HCT116 (cell line): ENCODE data around the gene FAM228B. TPM values are rescaled to one million over a fixed set of nuclear protein-coding genes. Genes with fewer than 3 reads are reported as not detected.

Experiments used
- ATAC-seq: fragments of 200-7000 bp; cut with Tn5 transposase; 2 replicates; pipeline ENCODE4 v1.9.1; 2020; ENCODE audit warnings: mild to moderate bottlenecking, moderate library complexity
- BruUV-seq: library from RNA; stranded (reverse); fragments of 400-500 nt; replicated peaks from 2 replicates; lab custom pipeline; 2021; lab: Mats Ljungman, UMichigan
- CTCF ChIA-PET: fragments of 300-600 bp; sonication (Branson Sonifier 250); formaldehyde crosslinking; loops from one replicate; lab custom pipeline; 2021; ENCODE audit warnings: antibody characterized with exemption; lab: Charles Lee
- POLR2A ChIA-PET: fragments of 300-600, 350-600 bp; sonication (Branson Sonifier 250); formaldehyde crosslinking; loops from one replicate; lab custom pipeline; 2021; ENCODE audit warnings: antibody characterized with exemption; lab: Charles Lee
- RAD21 ChIA-PET, 2 experiments: fragments of 300-600 bp; sonication (Branson Sonifier 250); formaldehyde crosslinking; loops; one replicate each; lab custom pipeline; 2023; ENCODE audit warnings: low total read pairs in 2 of 2; ENCODE audit not compliant: uncharacterized antibody in 2 of 2, unreplicated experiment in 2 of 2, low non-redundant PET in 1 of 2; lab: Charles Lee
- DNase-seq: peaks from one replicate; pipeline ENCODE4 v3.0.0-alpha.2; 2010; ENCODE audit warnings: low read depth, low spot score
- H2AFZ ChIP-seq: fragments of 200-600 bp; shearing (Covaris generic), sonication (generic); 2 replicates; pipeline ENCODE4 v1.6.1; 2017; ENCODE audit warnings: low read depth, mixed run types, mixed read lengths, antibody characterized with exemption, low read length; ENCODE audit not compliant: poor library complexity, severe bottlenecking
- H3K27ac ChIP-seq: 2 replicates; pipeline ENCODE4 v1.5.1; 2012; ENCODE audit warnings: low read depth, low read length
- H3K27me3 ChIP-seq: fragments of 200-600 bp; sonication (generic); 2 replicates; pipeline ENCODE4 v1.6.1; 2016; ENCODE audit warnings: mixed run types, low read length, mixed read lengths; ENCODE audit not compliant: insufficient read depth
- H3K36me3 ChIP-seq, 2 experiments: fragments of 200-500 bp in 1 of 2; fragments of 200-600 bp in 1 of 2; sonication (Bioruptor generic) in 1 of 2; sonication (generic) in 1 of 2; 2 replicates each; pipeline versions ENCODE4 v1.5.1 to v1.6.1; 2014 to 2016; ENCODE audit warnings: low read length in 2 of 2, inconsistent platforms in 1 of 2, mixed read lengths in 1 of 2, mixed run types in 1 of 2; ENCODE audit not compliant: insufficient read depth in 2 of 2, control insufficient read depth in 1 of 2
- H3K4me1 ChIP-seq, 2 experiments: fragments of 200-600 bp in 1 of 2; sonication (generic) in 1 of 2; 2 replicates each; pipeline versions ENCODE4 v1.5.1 to v1.6.1; 2012 to 2017; ENCODE audit warnings: low read length in 2 of 2, inconsistent platforms in 1 of 2, mild to moderate bottlenecking in 1 of 2, mixed read lengths in 1 of 2, mixed run types in 1 of 2, moderate library complexity in 1 of 2; ENCODE audit not compliant: insufficient read depth in 2 of 2, control insufficient read depth in 1 of 2
- H3K4me2 ChIP-seq: fragments of 200-600 bp; sonication (generic); 2 replicates; pipeline ENCODE4 v1.6.1; 2017; ENCODE audit warnings: mixed run types, low read length, mixed read lengths
- H3K4me3 ChIP-seq, 2 experiments: fragments of 200-600 bp in 1 of 2; sonication (generic) in 1 of 2; replicated peaks in 1 of 2; 2 replicates each; pipeline ENCODE4 v1.5.1; 2011 to 2016; ENCODE audit warnings: low read length in 2 of 2, control low read depth in 1 of 2, low read depth in 1 of 2, mild to moderate bottlenecking in 1 of 2, mixed read lengths in 1 of 2, mixed run types in 1 of 2
- H3K79me2 ChIP-seq: fragments of 200-600 bp; sonication (generic); 2 replicates; pipeline ENCODE4 v1.6.1; 2017; ENCODE audit warnings: mild to moderate bottlenecking, mixed run types, low read length, moderate library complexity, mixed read lengths; ENCODE audit not compliant: insufficient read depth
- H3K9ac ChIP-seq: fragments of 200-600 bp; sonication (generic); 2 replicates; pipeline ENCODE4 v1.6.1; 2016; ENCODE audit warnings: low read length, mixed read lengths
- H3K9me2 ChIP-seq: fragments of 200-600 bp; sonication (generic), shearing (Covaris generic); 2 replicates; pipeline ENCODE4 v1.6.1; 2017; ENCODE audit warnings: mixed run types, mild to moderate bottlenecking, moderate library complexity; ENCODE audit not compliant: insufficient read depth
- H3K9me3 ChIP-seq, 2 experiments: fragments of 200-500 bp in 1 of 2; fragments of 200-600 bp in 1 of 2; sonication (Bioruptor generic) in 1 of 2; sonication (generic) in 1 of 2; 2 replicates each; pipeline ENCODE4 v1.6.1; 2014 to 2017; ENCODE audit warnings: low read length in 2 of 2, mixed read lengths in 2 of 2, inconsistent platforms in 1 of 2, low read depth in 1 of 2, mild to moderate bottlenecking in 1 of 2, mixed run types in 1 of 2, moderate library complexity in 1 of 2; ENCODE audit not compliant: control insufficient read depth in 1 of 2, insufficient read depth in 1 of 2
- H4K20me1 ChIP-seq: fragments of 200-600 bp; sonication (generic), shearing (Covaris generic); 2 replicates; pipeline ENCODE4 v1.6.1; 2017; ENCODE audit warnings: mixed run types, mild to moderate bottlenecking, moderate library complexity; ENCODE audit not compliant: insufficient read depth
- CEBPB ChIP-seq: IDR thresholded peaks from 2 replicates; pipeline ENCODE4 v1.6.1; 2012; ENCODE audit warnings: low read depth
- EGR1 ChIP-seq: IDR thresholded peaks from 2 replicates; pipeline ENCODE4 v1.6.1; 2012; ENCODE audit warnings: low read depth
- EZH2 ChIP-seq: fragments of 200-600 bp; sonication (generic); IDR thresholded peaks from 2 replicates; pipeline ENCODE4 v1.6.1; 2017; ENCODE audit warnings: antibody characterized with exemption, mixed run types
- EZH2phosphoT487 ChIP-seq: fragments of 200-600 bp; IDR thresholded peaks from 2 replicates; pipeline ENCODE4 v1.6.1; 2018; ENCODE audit warnings: antibody characterized with exemption, borderline replicate concordance
- JUND ChIP-seq: IDR thresholded peaks from 2 replicates; pipeline ENCODE4 v1.6.1; 2012
- POLR2A ChIP-seq: IDR thresholded peaks from 2 replicates; pipeline ENCODE4 v1.7.0; 2011; ENCODE audit warnings: borderline replicate concordance; ENCODE audit not compliant: insufficient read depth, insufficient read length; ENCODE audit errors: extremely low read depth
- POLR2AphosphoS5 ChIP-seq: IDR thresholded peaks from 2 replicates; pipeline ENCODE4 v1.6.1; 2011; ENCODE audit warnings: mild to moderate bottlenecking, low read depth, low read length, moderate library complexity
- RAD21 ChIP-seq: IDR thresholded peaks from 2 replicates; pipeline ENCODE4 v1.6.1; 2012; ENCODE audit warnings: low read depth, mild to moderate bottlenecking
- SP1 ChIP-seq: IDR thresholded peaks from 2 replicates; pipeline ENCODE4 v1.6.1; 2012; ENCODE audit warnings: low read depth
- SRF ChIP-seq: IDR thresholded peaks from 2 replicates; pipeline ENCODE4 v1.6.1; 2012; ENCODE audit warnings: low read depth
- TCF7L2 ChIP-seq: IDR thresholded peaks from 2 replicates; pipeline ENCODE4 v1.7.0; 2011; ENCODE audit warnings: borderline replicate concordance, inconsistent platforms; ENCODE audit not compliant: insufficient read depth, insufficient read length; ENCODE audit errors: extremely low read depth
- YY1 ChIP-seq: IDR thresholded peaks from 2 replicates; pipeline ENCODE4 v1.6.1; 2011; ENCODE audit warnings: low read length, low read depth, moderate library complexity, mild to moderate bottlenecking; ENCODE audit not compliant: insufficient replicate concordance; ENCODE audit errors: extremely low read depth
- ZFX ChIP-seq: fragments of 450-650 bp; IDR thresholded peaks from 2 replicates; pipeline ENCODE4 v1.6.1; 2017
- ZNF274 ChIP-seq: fragments of 200-500 bp; sonication (Bioruptor generic); IDR thresholded peaks from 2 replicates; pipeline ENCODE4 v1.6.1; 2014; ENCODE audit warnings: mild to moderate bottlenecking, low read depth, low read length, inconsistent platforms
- intact Hi-C: fragments of 100-400 bp; cut with micrococcal nuclease; formaldehyde crosslinking; loops from 2 replicates; pipeline ENCODE4 v1.10.0; 2022
- total RNA-seq: library from RNA; stranded (reverse); gene quantifications from one replicate; pipeline ENCODE4 v1.2.1, GENCODE V29; 2021; ENCODE audit not compliant: unreplicated experiment
- TF ChIP-seq, protein P1 (sequence below), 3 experiments: fragments of 200-600 bp in 1 of 3; sonication (generic) in 1 of 3; IDR thresholded peaks in 2 of 3; conservative IDR thresholded peaks in 1 of 3; 2 replicates each; pipeline ENCODE4 v1.5.1; 2012 to 2017; ENCODE audit warnings: low read depth in 2 of 3, low read length in 2 of 3, antibody characterized with exemption in 1 of 3, borderline replicate concordance in 1 of 3, control low read depth in 1 of 3, mild to moderate bottlenecking in 1 of 3, mixed read lengths in 1 of 3, mixed run types in 1 of 3, moderate library complexity in 1 of 3; ENCODE audit not compliant: insufficient read depth in 1 of 3
- TF ChIP-seq, protein P2 (sequence below): IDR thresholded peaks from 2 replicates; pipeline ENCODE4 v1.6.1; 2012
- TF ChIP-seq, protein P3 (sequence below): IDR thresholded peaks from 2 replicates; pipeline ENCODE4 v1.6.1; 2011; ENCODE audit warnings: mild to moderate bottlenecking, low read length, moderate library complexity; ENCODE audit not compliant: insufficient replicate concordance; ENCODE audit errors: extremely low read depth
- TF ChIP-seq, protein P4 (sequence below): IDR thresholded peaks from 2 replicates; pipeline ENCODE4 v1.6.1; 2012; ENCODE audit warnings: low read depth
- TF ChIP-seq, protein P5 (sequence below): IDR thresholded peaks from 2 replicates; pipeline ENCODE4 v1.6.1; 2012

The FAM228B gene
- total RNA-seq, 1 experiment from 2014 or later, result 5.6 TPM

DNA sequence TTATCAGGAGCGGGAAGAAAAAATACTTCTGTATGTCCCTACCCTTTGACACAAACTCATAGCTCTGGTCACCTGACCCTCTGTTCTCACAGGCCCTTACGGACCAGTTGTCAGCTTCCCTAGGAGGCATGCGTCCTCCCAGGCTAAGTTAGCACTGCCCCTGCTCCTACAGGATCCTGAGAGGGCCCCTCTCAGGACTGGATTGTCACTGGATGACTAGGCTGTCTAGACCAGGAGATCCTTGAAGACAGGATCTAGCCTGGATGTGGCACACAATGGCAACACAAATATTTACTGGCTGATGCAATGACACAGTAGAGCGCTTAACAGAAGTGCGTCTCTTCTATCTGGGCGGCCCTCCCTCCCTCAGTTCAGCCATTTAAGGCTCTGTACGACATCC, 59.2 kb downstream of the FAM228B start:
- Histone ChIP-seq H3K9ac (no peak overlapping the region), H2AFZ (no peak overlapping the region), H3K36me3 (no peaks in the 10 kb centered on the region), H3K4me3 (no peak overlapping the region), H3K4me1 (no peaks in the 10 kb centered on the region), H3K27me3 (no peaks in the 10 kb centered on the region), H3K27ac (no peak overlapping the region), H3K9me3 (no peaks in the 10 kb centered on the region), H3K4me2 (no peak overlapping the region), H4K20me1 (no peaks in the 10 kb centered on the region), H3K9me2 (no peaks in the 10 kb centered on the region), H3K79me2 (no peaks in the 10 kb centered on the region)
- BruUV-seq, result no TSS peak
- ATAC-seq, result no peak
- ChIA-PET RAD21 (no interaction called here), POLR2A (interaction anchor here (0.6 kb wide), 1 partner anchor 106 kb away, joined by 4 read pairs; no protein-coding TSS in a partner anchor), CTCF (no interaction called here)
- DNase-seq, result no peak
- TF ChIP-seq, protein P1, sequence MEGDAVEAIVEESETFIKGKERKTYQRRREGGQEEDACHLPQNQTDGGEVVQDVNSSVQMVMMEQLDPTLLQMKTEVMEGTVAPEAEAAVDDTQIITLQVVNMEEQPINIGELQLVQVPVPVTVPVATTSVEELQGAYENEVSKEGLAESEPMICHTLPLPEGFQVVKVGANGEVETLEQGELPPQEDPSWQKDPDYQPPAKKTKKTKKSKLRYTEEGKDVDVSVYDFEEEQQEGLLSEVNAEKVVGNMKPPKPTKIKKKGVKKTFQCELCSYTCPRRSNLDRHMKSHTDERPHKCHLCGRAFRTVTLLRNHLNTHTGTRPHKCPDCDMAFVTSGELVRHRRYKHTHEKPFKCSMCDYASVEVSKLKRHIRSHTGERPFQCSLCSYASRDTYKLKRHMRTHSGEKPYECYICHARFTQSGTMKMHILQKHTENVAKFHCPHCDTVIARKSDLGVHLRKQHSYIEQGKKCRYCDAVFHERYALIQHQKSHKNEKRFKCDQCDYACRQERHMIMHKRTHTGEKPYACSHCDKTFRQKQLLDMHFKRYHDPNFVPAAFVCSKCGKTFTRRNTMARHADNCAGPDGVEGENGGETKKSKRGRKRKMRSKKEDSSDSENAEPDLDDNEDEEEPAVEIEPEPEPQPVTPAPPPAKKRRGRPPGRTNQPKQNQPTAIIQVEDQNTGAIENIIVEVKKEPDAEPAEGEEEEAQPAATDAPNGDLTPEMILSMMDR (IDR thresholded peaks at IDR 0.05 in 2 of 3, conservative IDR thresholded peaks at IDR 0.05 in 1 of 3; ENCODE audit: borderline replicate concordance in 1 of 3, insufficient read depth in 1 of 3, low read depth in 2 of 3, low read length in 2 of 3), result no peak
- TF ChIP-seq EGR1, result no peak
- TF ChIP-seq POLR2A, result no peak
- TF ChIP-seq CEBPB, result no peak
- no peak for TF ChIP-seq EZH2
- TF ChIP-seq, protein P2, sequence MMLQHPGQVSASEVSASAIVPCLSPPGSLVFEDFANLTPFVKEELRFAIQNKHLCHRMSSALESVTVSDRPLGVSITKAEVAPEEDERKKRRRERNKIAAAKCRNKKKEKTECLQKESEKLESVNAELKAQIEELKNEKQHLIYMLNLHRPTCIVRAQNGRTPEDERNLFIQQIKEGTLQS, result no peak
- no peak for TF ChIP-seq YY1
- TF ChIP-seq, protein P3, sequence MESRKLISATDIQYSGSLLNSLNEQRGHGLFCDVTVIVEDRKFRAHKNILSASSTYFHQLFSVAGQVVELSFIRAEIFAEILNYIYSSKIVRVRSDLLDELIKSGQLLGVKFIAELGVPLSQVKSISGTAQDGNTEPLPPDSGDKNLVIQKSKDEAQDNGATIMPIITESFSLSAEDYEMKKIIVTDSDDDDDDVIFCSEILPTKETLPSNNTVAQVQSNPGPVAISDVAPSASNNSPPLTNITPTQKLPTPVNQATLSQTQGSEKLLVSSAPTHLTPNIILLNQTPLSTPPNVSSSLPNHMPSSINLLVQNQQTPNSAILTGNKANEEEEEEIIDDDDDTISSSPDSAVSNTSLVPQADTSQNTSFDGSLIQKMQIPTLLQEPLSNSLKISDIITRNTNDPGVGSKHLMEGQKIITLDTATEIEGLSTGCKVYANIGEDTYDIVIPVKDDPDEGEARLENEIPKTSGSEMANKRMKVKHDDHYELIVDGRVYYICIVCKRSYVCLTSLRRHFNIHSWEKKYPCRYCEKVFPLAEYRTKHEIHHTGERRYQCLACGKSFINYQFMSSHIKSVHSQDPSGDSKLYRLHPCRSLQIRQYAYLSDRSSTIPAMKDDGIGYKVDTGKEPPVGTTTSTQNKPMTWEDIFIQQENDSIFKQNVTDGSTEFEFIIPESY, result no peak
- no peak for TF ChIP-seq JUND
- TF ChIP-seq, protein P4, sequence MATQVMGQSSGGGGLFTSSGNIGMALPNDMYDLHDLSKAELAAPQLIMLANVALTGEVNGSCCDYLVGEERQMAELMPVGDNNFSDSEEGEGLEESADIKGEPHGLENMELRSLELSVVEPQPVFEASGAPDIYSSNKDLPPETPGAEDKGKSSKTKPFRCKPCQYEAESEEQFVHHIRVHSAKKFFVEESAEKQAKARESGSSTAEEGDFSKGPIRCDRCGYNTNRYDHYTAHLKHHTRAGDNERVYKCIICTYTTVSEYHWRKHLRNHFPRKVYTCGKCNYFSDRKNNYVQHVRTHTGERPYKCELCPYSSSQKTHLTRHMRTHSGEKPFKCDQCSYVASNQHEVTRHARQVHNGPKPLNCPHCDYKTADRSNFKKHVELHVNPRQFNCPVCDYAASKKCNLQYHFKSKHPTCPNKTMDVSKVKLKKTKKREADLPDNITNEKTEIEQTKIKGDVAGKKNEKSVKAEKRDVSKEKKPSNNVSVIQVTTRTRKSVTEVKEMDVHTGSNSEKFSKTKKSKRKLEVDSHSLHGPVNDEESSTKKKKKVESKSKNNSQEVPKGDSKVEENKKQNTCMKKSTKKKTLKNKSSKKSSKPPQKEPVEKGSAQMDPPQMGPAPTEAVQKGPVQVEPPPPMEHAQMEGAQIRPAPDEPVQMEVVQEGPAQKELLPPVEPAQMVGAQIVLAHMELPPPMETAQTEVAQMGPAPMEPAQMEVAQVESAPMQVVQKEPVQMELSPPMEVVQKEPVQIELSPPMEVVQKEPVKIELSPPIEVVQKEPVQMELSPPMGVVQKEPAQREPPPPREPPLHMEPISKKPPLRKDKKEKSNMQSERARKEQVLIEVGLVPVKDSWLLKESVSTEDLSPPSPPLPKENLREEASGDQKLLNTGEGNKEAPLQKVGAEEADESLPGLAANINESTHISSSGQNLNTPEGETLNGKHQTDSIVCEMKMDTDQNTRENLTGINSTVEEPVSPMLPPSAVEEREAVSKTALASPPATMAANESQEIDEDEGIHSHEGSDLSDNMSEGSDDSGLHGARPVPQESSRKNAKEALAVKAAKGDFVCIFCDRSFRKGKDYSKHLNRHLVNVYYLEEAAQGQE, result no peak
- TF ChIP-seq TCF7L2, result no peak
- no peak for TF ChIP-seq POLR2AphosphoS5
- TF ChIP-seq SRF, result no peak
- TF ChIP-seq ZNF274, result no peak
- TF ChIP-seq ZFX, result no peak
- TF ChIP-seq EZH2phosphoT487, result no peak
- no peak for TF ChIP-seq RAD21
- no peak for TF ChIP-seq SP1
- TF ChIP-seq, protein P5, sequence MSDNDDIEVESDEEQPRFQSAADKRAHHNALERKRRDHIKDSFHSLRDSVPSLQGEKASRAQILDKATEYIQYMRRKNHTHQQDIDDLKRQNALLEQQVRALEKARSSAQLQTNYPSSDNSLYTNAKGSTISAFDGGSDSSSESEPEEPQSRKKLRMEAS, result no peak
- intact Hi-C loops, result no loop called here
